SH-SY5Y (cell line): ENCODE measurements around the gene TULP4.

Experiments used
- GATA2 ChIP-seq: IDR thresholded peaks from 2 replicates; pipeline ENCODE4 v1.6.1; 2011; ENCODE audit warnings: mild to moderate bottlenecking, low read depth, low read length
- GATA3 ChIP-seq: IDR thresholded peaks from 2 replicates; pipeline ENCODE4 v1.6.1; 2011; ENCODE audit warnings: low read depth, mild to moderate bottlenecking, low read length, moderate library complexity

GRCh38 chr6:158472447-158472846 is 160.2 kb downstream of the TULP4 start:
- TF ChIP-seq GATA3 (no peak), GATA2 (no peak)
